ENCODE data around the gene MACROD2.

MACROD2 gene

GRCh38 chr20:14386726-14387125, 391.4 kb downstream of the MACROD2 start:
- Histone ChIP-seq H4K20me1 (no peaks in the 10 kb centered on the region), H3K27me3 (no peaks in the 10 kb centered on the region), H3K4me1 (no peaks in the 10 kb centered on the region), H3K9ac (no peak overlapping the region), H3K4me3 (no peak overlapping the region), H3K9me3 (replicated peaks in 1 of 11) (peaks cover 0 to 15% (median 4%) of the 10 kb centered on the region in 11 experiments; a peak in 5 of 22 replicates), H3K4me2 (no peak overlapping the region), H3K36me3 (no peaks in the 10 kb centered on the region), H3K27ac (no peak overlapping the region)
- no peak for TF ChIP-seq Cebpa-rat (IDR thresholded peaks at IDR 0.05)

GRCh38 chr20:14401479-14402138, 406.3 kb downstream of the MACROD2 start:
- TF ChIP-seq Cebpa-rat (IDR thresholded peaks at IDR 0.05), result no peak
- Histone ChIP-seq H4K20me1 (no peaks in the 10 kb centered on the region), H3K27ac (no peak overlapping the region), H3K4me2 (no peak overlapping the region), H3K36me3 (no peaks in the 10 kb centered on the region), H3K9me3 (replicated peaks in 1 of 11) (no peaks in the 10 kb centered on the region), H3K4me1 (no peaks in the 10 kb centered on the region), H3K4me3 (no peak overlapping the region), H3K27me3 (no peaks in the 10 kb centered on the region), H3K9ac (no peak overlapping the region)

- Histone ChIP-seq H3K4me3 (no peak overlapping the region), H3K9ac (no peak overlapping the region)
- no peak for TF ChIP-seq Cebpa-rat (IDR thresholded peaks at IDR 0.05)
Measured at GRCh38 chr20:14404515-14404914, 409.2 kb downstream of the MACROD2 start.

GRCh38 chr20:14406495-14406894, 411.2 kb downstream of the MACROD2 start:
- H3K27me3 ChIP-seq, result no peaks in the 10 kb centered on the region
- no peak overlapping the region for H3K4me2 ChIP-seq
- no peak overlapping the region for H3K9ac ChIP-seq
- no peaks in the 10 kb centered on the region for H3K9me3 ChIP-seq (replicated peaks in 1 of 11)
- no peaks in the 10 kb centered on the region for H3K4me1 ChIP-seq
- H3K36me3 ChIP-seq, result no peaks in the 10 kb centered on the region
- no peak overlapping the region for H3K27ac ChIP-seq
- no peak overlapping the region for H3K4me3 ChIP-seq
- no peaks in the 10 kb centered on the region for H4K20me1 ChIP-seq
- no peak for TF ChIP-seq Cebpa-rat (IDR thresholded peaks at IDR 0.05)

More at GRCh38 chr20:14404515-14404914, 409.2 kb downstream of the MACROD2 start:
- Histone ChIP-seq H3K4me2 (no peak overlapping the region), H3K27me3 (no peaks in the 10 kb centered on the region), H4K20me1 (no peaks in the 10 kb centered on the region), H3K27ac (no peak overlapping the region), H3K4me1 (no peaks in the 10 kb centered on the region), H3K9me3 (replicated peaks in 1 of 11) (no peaks in the 10 kb centered on the region), H3K36me3 (no peaks in the 10 kb centered on the region)

- H3K4me2 ChIP-seq, result no peak overlapping the region
Measured at GRCh38 chr20:14407336-14407735, 412.0 kb downstream of the MACROD2 start.

GRCh38 chr20:14410869-14411555, 415.7 kb downstream of the MACROD2 start:
- Histone ChIP-seq H3K36me3 (no peaks in the 10 kb centered on the region), H3K4me1 (no peaks in the 10 kb centered on the region), H3K9ac (no peak overlapping the region), H3K27ac (no peak overlapping the region), H3K4me3 (no peak overlapping the region), H3K9me3 (replicated peaks in 1 of 11) (no peaks in the 10 kb centered on the region), H4K20me1 (no peaks in the 10 kb centered on the region), H3K4me2 (no peak overlapping the region), H3K27me3 (no peaks in the 10 kb centered on the region)
- no peak for TF ChIP-seq Cebpa-rat (IDR thresholded peaks at IDR 0.05)

More at GRCh38 chr20:14407336-14407735, 412.0 kb downstream of the MACROD2 start:
- no peak for TF ChIP-seq Cebpa-rat (IDR thresholded peaks at IDR 0.05)
- Histone ChIP-seq H3K36me3 (no peaks in the 10 kb centered on the region), H3K27me3 (no peaks in the 10 kb centered on the region), H3K9me3 (replicated peaks in 1 of 11) (no peaks in the 10 kb centered on the region), H3K27ac (no peak overlapping the region), H4K20me1 (no peaks in the 10 kb centered on the region), H3K9ac (no peak overlapping the region), H3K4me1 (no peaks in the 10 kb centered on the region), H3K4me3 (no peak overlapping the region)

- Histone ChIP-seq H3K4me1 (no peaks in the 10 kb centered on the region), H3K4me2 (no peak overlapping the region), H3K9me3 (replicated peaks in 1 of 11) (no peaks in the 10 kb centered on the region), H3K4me3 (no peak overlapping the region), H3K9ac (no peak overlapping the region), H3K36me3 (no peaks in the 10 kb centered on the region), H3K27ac (no peak overlapping the region), H3K27me3 (no peaks in the 10 kb centered on the region), H4K20me1 (no peaks in the 10 kb centered on the region)
- no peak for TF ChIP-seq Cebpa-rat (IDR thresholded peaks at IDR 0.05)
Measured at GRCh38 chr20:14412065-14412681, 416.9 kb downstream of the MACROD2 start.

GRCh38 chr20:14413835-14414234, 418.5 kb downstream of the MACROD2 start:
- H3K4me1 ChIP-seq, result no peaks in the 10 kb centered on the region
- H3K4me2 ChIP-seq, result no peak overlapping the region
- H3K27me3 ChIP-seq, result no peaks in the 10 kb centered on the region
- H3K9me3 ChIP-seq (replicated peaks in 1 of 11), result no peaks in the 10 kb centered on the region
- no peak overlapping the region for H3K4me3 ChIP-seq
- TF ChIP-seq Cebpa-rat (IDR thresholded peaks at IDR 0.05), result no peak
- no peaks in the 10 kb centered on the region for H3K36me3 ChIP-seq
- H3K9ac ChIP-seq, result no peak overlapping the region
- no peaks in the 10 kb centered on the region for H4K20me1 ChIP-seq
- no peak overlapping the region for H3K27ac ChIP-seq

GRCh38 chr20:14414560-14414959, 419.2 kb downstream of the MACROD2 start:
- Histone ChIP-seq H3K27me3 (no peaks in the 10 kb centered on the region), H3K9ac (no peak overlapping the region), H3K9me3 (replicated peaks in 1 of 11) (no peaks in the 10 kb centered on the region), H3K36me3 (no peaks in the 10 kb centered on the region), H4K20me1 (no peaks in the 10 kb centered on the region), H3K4me3 (no peak overlapping the region), H3K4me1 (no peaks in the 10 kb centered on the region), H3K4me2 (no peak overlapping the region), H3K27ac (no peak overlapping the region)
- TF ChIP-seq Cebpa-rat (IDR thresholded peaks at IDR 0.05), result no peak

- H3K4me3 ChIP-seq, result no peak overlapping the region
- H3K4me2 ChIP-seq, result no peak overlapping the region
- H4K20me1 ChIP-seq, result no peaks in the 10 kb centered on the region
- H3K4me1 ChIP-seq, result no peaks in the 10 kb centered on the region
- H3K27ac ChIP-seq, result no peak overlapping the region
- H3K9ac ChIP-seq, result no peak overlapping the region
- no peaks in the 10 kb centered on the region for H3K9me3 ChIP-seq (replicated peaks in 1 of 11)
- H3K36me3 ChIP-seq, result no peaks in the 10 kb centered on the region
- no peaks in the 10 kb centered on the region for H3K27me3 ChIP-seq
- TF ChIP-seq Cebpa-rat (IDR thresholded peaks at IDR 0.05), result no peak
Measured at GRCh38 chr20:14415467-14415866, 420.2 kb downstream of the MACROD2 start.

All from BLaER1 treated with 17β-estradiol and CSF1 and Interleukin-3, amounts not matched to agents 10 nM and 100 nM (cell line).